ENCODE measurements around the gene PPARD. TPM values are rescaled to one million over a fixed set of nuclear protein-coding genes. Genes with fewer than 3 reads are reported as not detected.

The PPARD gene
- total and polyA plus RNA-seq, 7 experiments from 2014 or later = 7.3 to 47.1 (median 30.0) TPM

GRCh38 chr6:35413911-35414310, 71.6 kb downstream of the PPARD start:
- intact Hi-C loops (cut with micrococcal nuclease) = loop anchor here in 1 of 2 donors (2.0 kb wide), 1 partner anchor 71 kb away; the partner anchor contains the start of gene PPARD
- H3K4me1 Mint-ChIP-seq = peaks cover 35 to 73% (median 66%) of the 10 kb centered on the region in 7 donors

GRCh38 chr6:35415065-35415891, 72.9 kb downstream of the PPARD start:
- no peaks in the 10 kb centered on the region for H3K9me3 Mint-ChIP-seq
- intact Hi-C loops (cut with micrococcal nuclease) = loop anchor here (1.0 to 5.0 kb wide), 5 partner anchors 43 to 118 kb away; partner anchors contain the start of genes PPARD (in 2 of the 2) and DEF6 (in 1 of the 2)
- peak in 3 of 9 donors; percentile 23 to 26 (median 25) for DNase-seq
- H3K4me1 ChIP-seq (ENCODE audit: control insufficient read depth in 2 of 2, insufficient read depth in 2 of 2, low read length in 2 of 2) = peaks cover 0 to 44% of the 10 kb centered on the region in 2 donors
- H3K27me3 ChIP-seq (ENCODE audit: control insufficient read depth in 2 of 2, insufficient read depth in 2 of 2, low read length in 2 of 2) = no peaks in the 10 kb centered on the region
- H3K36me3 Mint-ChIP-seq = peaks cover 22 to 47% (median 27%) of the 10 kb centered on the region in 5 donors
- no peak overlapping the region for H3K27ac ChIP-seq (ENCODE audit: low read depth, low read length)
- H3K4me3 Mint-ChIP-seq = peak overlapping the region in 2 of 10 donors; percentile 37 to 40
- peaks cover 33 to 74% (median 67%) of the 10 kb centered on the region in 7 donors for H3K4me1 Mint-ChIP-seq
- no peaks in the 10 kb centered on the region for H3K27me3 Mint-ChIP-seq
- CTCF ChIA-PET = interaction anchor here (0.5 to 1.3 kb wide), 4 partner anchors 36 to 424 kb away, joined by 3 to 4 read pairs (median 3); partner anchors contain the start of gene FANCE
- peak; percentile 53 for ATAC-seq
- peaks cover 0 to 63% (median 7%) of the 10 kb centered on the region in 3 experiments for H3K36me3 ChIP-seq (ENCODE audit: control insufficient read depth in 2 of 3, insufficient read depth in 3 of 3, low read length in 3 of 3)
- no peak overlapping the region for H3K4me3 ChIP-seq (ENCODE audit: low read length)
- H3K9me3 ChIP-seq (ENCODE audit: control insufficient read depth in 2 of 3, low read length in 3 of 3) = no peaks in the 10 kb centered on the region
- POLR2A ChIA-PET = no interaction called here
- peak overlapping the region; percentile 5 to 84 (median 71) for H3K27ac Mint-ChIP-seq

More at GRCh38 chr6:35413911-35414310, 71.6 kb downstream of the PPARD start:
- no peak for ATAC-seq
- no peaks in the 10 kb centered on the region for H3K27me3 ChIP-seq (ENCODE audit: control insufficient read depth in 2 of 2, insufficient read depth in 2 of 2, low read length in 2 of 2)
- CTCF ChIA-PET = no interaction called here
- no peaks in the 10 kb centered on the region for H3K9me3 ChIP-seq (ENCODE audit: control insufficient read depth in 2 of 3, low read length in 3 of 3)
- peaks cover 22 to 48% (median 28%) of the 10 kb centered on the region in 5 donors for H3K36me3 Mint-ChIP-seq
- no peaks in the 10 kb centered on the region for H3K9me3 Mint-ChIP-seq
- no peak overlapping the region for H3K27ac ChIP-seq (ENCODE audit: low read depth, low read length)
- POLR2A ChIA-PET = interaction anchor here (0.8 kb wide), 1 partner anchor 98 kb away, joined by 3 read pairs; no protein-coding TSS in a partner anchor
- peaks cover 0 to 34% of the 10 kb centered on the region in 2 donors for H3K4me1 ChIP-seq (ENCODE audit: control insufficient read depth in 2 of 2, insufficient read depth in 2 of 2, low read length in 2 of 2)
- H3K36me3 ChIP-seq (ENCODE audit: control insufficient read depth in 2 of 3, insufficient read depth in 3 of 3, low read length in 3 of 3) = peaks cover 0 to 59% (median 7%) of the 10 kb centered on the region in 3 experiments
- no peak overlapping the region for H3K4me3 ChIP-seq (ENCODE audit: low read length)
- no peak for DNase-seq
- H3K27ac Mint-ChIP-seq = peak overlapping the region in 6 of 9 donors; percentile 14 to 58 (median 46)
- no peaks in the 10 kb centered on the region for H3K27me3 Mint-ChIP-seq
- H3K4me3 Mint-ChIP-seq = no peak overlapping the region

DNA sequence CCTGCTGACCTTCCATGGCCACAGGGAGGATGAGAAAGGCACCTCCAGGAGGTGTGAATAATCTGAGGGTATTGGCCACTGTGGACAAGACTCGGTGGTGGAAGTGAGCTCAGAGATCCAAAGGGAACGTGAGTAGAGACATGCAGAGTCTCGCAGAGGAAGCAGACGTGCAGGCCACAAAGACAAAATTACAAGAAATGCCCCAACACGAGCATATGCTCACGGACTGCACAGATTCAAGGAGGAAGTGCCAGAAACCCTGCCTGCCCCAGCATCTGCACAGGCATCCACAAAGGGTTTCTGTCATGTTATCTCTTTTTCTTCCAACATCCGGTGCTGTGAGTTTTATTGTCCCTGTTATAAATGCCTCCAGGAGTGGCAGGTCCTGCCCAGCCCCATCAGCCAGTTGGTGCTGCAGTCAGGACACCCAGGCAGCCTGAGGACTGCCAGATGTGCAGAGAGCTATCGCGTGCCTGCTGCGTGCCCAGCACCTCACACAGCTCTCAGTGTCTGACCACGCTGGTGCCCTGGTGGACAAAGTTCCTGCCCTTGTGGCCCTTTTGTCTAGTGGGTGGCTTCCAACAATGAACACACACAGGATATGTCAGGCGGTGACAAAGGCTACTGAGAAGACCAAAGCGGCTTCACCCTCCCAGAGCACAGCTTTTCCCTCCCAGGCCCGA, 75.8 kb downstream of the PPARD start:
- Histone ChIP-seq H3K9me3 (ENCODE audit: control insufficient read depth in 2 of 3, low read length in 3 of 3) (no peaks in the 10 kb centered on the region), H3K4me1 (ENCODE audit: control insufficient read depth in 2 of 2, insufficient read depth in 2 of 2, low read length in 2 of 2) (peaks cover 0 to 32% of the 10 kb centered on the region in 2 donors), H3K27ac (ENCODE audit: low read depth, low read length) (peak overlapping the region; percentile 38), H3K27me3 (ENCODE audit: control insufficient read depth in 2 of 2, insufficient read depth in 2 of 2, low read length in 2 of 2) (no peaks in the 10 kb centered on the region), H3K36me3 (ENCODE audit: control insufficient read depth in 2 of 3, insufficient read depth in 3 of 3, low read length in 3 of 3) (peaks cover 0 to 57% (median 0%) of the 10 kb centered on the region in 3 experiments), H3K4me3 (ENCODE audit: low read length) (no peak overlapping the region)
- ATAC-seq (no peak), DNase-seq (peak in 2 of 9 donors; percentile 5 to 18)
- no peaks in the 10 kb centered on the region for H3K9me3 Mint-ChIP-seq
- ChIA-PET CTCF (interaction anchor here (1.1 to 4.0 kb wide), 6 partner anchors 10 to 125 kb away, joined by 3 to 26 read pairs (median 6); partner anchors contain the start of gene PPARD), POLR2A (interaction anchor here (0.6 to 1.9 kb wide), 7 partner anchors 12 to 1159 kb away, joined by 3 to 7 read pairs (median 5); partner anchors contain the start of gene ARMC12)
- H3K4me1 Mint-ChIP-seq = peaks cover 26 to 57% (median 43%) of the 10 kb centered on the region in 7 donors
- H3K27ac Mint-ChIP-seq = peak overlapping the region; percentile 81 to 94 (median 90)
- intact Hi-C loops (cut with micrococcal nuclease) = loop anchor here (5.0 kb wide), 2 partner anchors 46 to 51 kb away; no protein-coding TSS in a partner anchor
- peak overlapping the region; percentile 39 to 77 (median 53) for H3K4me3 Mint-ChIP-seq
- no peaks in the 10 kb centered on the region for H3K27me3 Mint-ChIP-seq
- H3K36me3 Mint-ChIP-seq = peaks cover 9 to 29% (median 15%) of the 10 kb centered on the region in 5 donors

- ATAC-seq = peak; percentile 38
- H3K4me1 ChIP-seq (ENCODE audit: control insufficient read depth in 2 of 2, insufficient read depth in 2 of 2, low read length in 2 of 2) = peaks cover 0 to 30% of the 10 kb centered on the region in 2 donors
- H3K9me3 ChIP-seq (ENCODE audit: control insufficient read depth in 2 of 3, low read length in 3 of 3) = no peaks in the 10 kb centered on the region
- Mint-ChIP-seq H3K4me3 (peak overlapping the region in 9 of 10 donors; percentile 29 to 77 (median 46)), H3K4me1 (peaks cover 26 to 54% (median 40%) of the 10 kb centered on the region in 7 donors), H3K9me3 (no peaks in the 10 kb centered on the region), H3K36me3 (peaks cover 7 to 27% (median 15%) of the 10 kb centered on the region in 5 donors), H3K27ac (peak overlapping the region; percentile 76 to 94 (median 88)), H3K27me3 (no peaks in the 10 kb centered on the region)
- no peaks in the 10 kb centered on the region for H3K27me3 ChIP-seq (ENCODE audit: control insufficient read depth in 2 of 2, insufficient read depth in 2 of 2, low read length in 2 of 2)
- peak in 6 of 9 donors; percentile 7 to 41 (median 32) for DNase-seq
- CTCF ChIA-PET = interaction anchor here (0.7 to 4.0 kb wide), 17 partner anchors 9 to 317 kb away, joined by 3 to 26 read pairs (median 5); partner anchors contain the start of genes ARMC12, FANCE, PPARD and RPL10A
- POLR2A ChIA-PET = interaction anchor here (0.6 to 1.9 kb wide), 7 partner anchors 13 to 123 kb away, joined by 3 to 6 read pairs (median 3); partner anchors contain the start of genes PPARD and RPL10A
- no peak overlapping the region for H3K27ac ChIP-seq (ENCODE audit: low read depth, low read length)
- H3K36me3 ChIP-seq (ENCODE audit: control insufficient read depth in 2 of 3, insufficient read depth in 3 of 3, low read length in 3 of 3) = peaks cover 0 to 56% (median 9%) of the 10 kb centered on the region in 3 experiments
- intact Hi-C loops (cut with micrococcal nuclease) = loop anchor here (1.0 to 5.0 kb wide), 4 partner anchors 30 to 52 kb away; partner anchors contain the start of gene RPL10A (in 1 of the 2)
- H3K4me3 ChIP-seq (ENCODE audit: low read length) = no peak overlapping the region
These were observed 77.1 kb downstream of the PPARD start for GRCh38 chr6:35419417-35419816.

- DNase-seq (no peak), ATAC-seq (no peak)
- H3K9me3 Mint-ChIP-seq = no peaks in the 10 kb centered on the region
- no peaks in the 10 kb centered on the region for H3K27me3 Mint-ChIP-seq
- POLR2A ChIA-PET = interaction anchor here (0.6 to 1.5 kb wide), 6 partner anchors 14 to 123 kb away, joined by 3 to 6 read pairs (median 3); partner anchors contain the start of genes PPARD and RPL10A
- peaks cover 9 to 31% (median 15%) of the 10 kb centered on the region in 5 donors for H3K36me3 Mint-ChIP-seq
- CTCF ChIA-PET = interaction anchor here (0.6 to 4.0 kb wide), 16 partner anchors 8 to 316 kb away, joined by 3 to 26 read pairs (median 4); partner anchors contain the start of genes ARMC12, FANCE, PPARD and RPL10A
- no peak overlapping the region for H3K4me3 ChIP-seq (ENCODE audit: low read length)
- H3K9me3 ChIP-seq (ENCODE audit: control insufficient read depth in 2 of 3, low read length in 3 of 3) = no peaks in the 10 kb centered on the region
- no peak overlapping the region for H3K27ac ChIP-seq (ENCODE audit: low read depth, low read length)
- peak overlapping the region in 7 of 9 donors; percentile 76 to 92 (median 88) for H3K27ac Mint-ChIP-seq
- peaks cover 0 to 26% of the 10 kb centered on the region in 2 donors for H3K4me1 ChIP-seq (ENCODE audit: control insufficient read depth in 2 of 2, insufficient read depth in 2 of 2, low read length in 2 of 2)
- intact Hi-C loops (cut with micrococcal nuclease) = loop anchor here (1.0 to 5.0 kb wide), 4 partner anchors 29 to 53 kb away; partner anchors contain the start of gene RPL10A (in 1 of the 2)
- H3K27me3 ChIP-seq (ENCODE audit: control insufficient read depth in 2 of 2, insufficient read depth in 2 of 2, low read length in 2 of 2) = no peaks in the 10 kb centered on the region
- peak overlapping the region in 6 of 10 donors; percentile 29 to 77 (median 54) for H3K4me3 Mint-ChIP-seq
- peaks cover 0 to 55% (median 10%) of the 10 kb centered on the region in 3 experiments for H3K36me3 ChIP-seq (ENCODE audit: control insufficient read depth in 2 of 3, insufficient read depth in 3 of 3, low read length in 3 of 3)
- H3K4me1 Mint-ChIP-seq = peaks cover 23 to 49% (median 36%) of the 10 kb centered on the region in 7 donors
These were observed 77.6 kb downstream of the PPARD start for GRCh38 chr6:35419961-35420360.
